Liver (tissue), 9 donors: ENCODE measurements around the gene USP49. TPM values are rescaled to one million over a fixed set of nuclear protein-coding genes. Genes with fewer than 3 reads are reported as not detected.
A peak's percentile ranks its signal among the peaks of the same experiment; 100 is the strongest.

Experiments
- DNase-seq: peaks from one replicate; pipeline ENCODE4 v3.0.0-alpha.2; 2017; ENCODE audit warnings: low spot score
- H3K27ac ChIP-seq, 2 donors: one replicate each; pipeline ENCODE4 v1.7.0; 2013; ENCODE audit warnings: inconsistent platforms in 2 of 2, low read length in 2 of 2, control low read depth in 1 of 2, low read depth in 1 of 2, mild to moderate bottlenecking in 1 of 2
- H3K27me3 ChIP-seq, 4 donors: one replicate each; pipeline versions ENCODE4 v1.6.1 to v1.7.0; 2013; ENCODE audit warnings: low read length in 3 of 4, inconsistent platforms in 1 of 4, mild to moderate bottlenecking in 1 of 4, moderate library complexity in 1 of 4; ENCODE audit not compliant: control insufficient read depth in 4 of 4, insufficient read depth in 4 of 4
- H3K36me3 ChIP-seq, 4 donors: one replicate each; pipeline versions ENCODE4 v1.6.1 to v1.7.0; 2013; ENCODE audit warnings: low read length in 3 of 4, mild to moderate bottlenecking in 3 of 4, low read depth in 1 of 4, moderate library complexity in 1 of 4; ENCODE audit not compliant: control insufficient read depth in 4 of 4, insufficient read depth in 3 of 4
- H3K4me1 ChIP-seq, 4 donors: one replicate each; pipeline versions ENCODE4 v1.6.1 to v1.7.0; 2013; ENCODE audit warnings: low read length in 3 of 4, mild to moderate bottlenecking in 3 of 4, moderate library complexity in 1 of 4; ENCODE audit not compliant: control insufficient read depth in 4 of 4, insufficient read depth in 4 of 4
- H3K4me3 ChIP-seq, 3 donors: one replicate each; pipeline versions ENCODE4 v1.6.1 to v1.7.0; 2013; ENCODE audit warnings: low read length in 3 of 3, control low read depth in 1 of 3, low read depth in 1 of 3, mild to moderate bottlenecking in 1 of 3
- H3K9ac ChIP-seq, 2 donors: one replicate each; pipeline ENCODE4 v1.7.0; 2013; ENCODE audit warnings: low read length in 2 of 2, mild to moderate bottlenecking in 2 of 2, moderate library complexity in 2 of 2, control low read depth in 1 of 2, low read depth in 1 of 2
- H3K9me3 ChIP-seq, 4 donors: one replicate each; pipeline versions ENCODE4 v1.6.1 to v1.7.0; 2013; ENCODE audit warnings: low read length in 3 of 4; ENCODE audit not compliant: control insufficient read depth in 4 of 4
- ATF3 ChIP-seq: IDR thresholded peaks from 2 replicates; pipeline ENCODE4 v1.6.1; 2016; ENCODE audit warnings: antibody characterized with exemption
- CTCF ChIP-seq: fragments of 150-350 bp; IDR thresholded peaks from 2 replicates; pipeline ENCODE4 v1.5.1; 2017; ENCODE audit warnings: improper control_type of control experiment, low read depth, low read length; ENCODE audit not compliant: missing input control
- EGR1 ChIP-seq, 2 donors: IDR thresholded peaks; 2 replicates each; pipeline ENCODE4 v1.6.1; 2016 to 2018; ENCODE audit warnings: antibody characterized with exemption in 2 of 2, low read depth in 2 of 2
- FOXA1 ChIP-seq: IDR thresholded peaks from 2 replicates; pipeline ENCODE4 v1.6.1; 2016; ENCODE audit warnings: antibody characterized with exemption
- FOXA2 ChIP-seq: IDR thresholded peaks from 2 replicates; pipeline ENCODE4 v1.6.1; 2016; ENCODE audit warnings: antibody characterized with exemption
- GABPA ChIP-seq, 2 donors: IDR thresholded peaks in 1 of 2; conservative IDR thresholded peaks in 1 of 2; 2 replicates each; pipeline ENCODE4 v1.6.1; 2016; ENCODE audit warnings: antibody characterized with exemption in 2 of 2, mild to moderate bottlenecking in 1 of 2, moderate library complexity in 1 of 2
- HNF4A ChIP-seq, 2 donors: conservative IDR thresholded peaks; 2 replicates each; pipeline ENCODE4 v1.6.1; 2016; ENCODE audit warnings: antibody characterized with exemption in 2 of 2, mild to moderate bottlenecking in 2 of 2
- HNF4G ChIP-seq: IDR thresholded peaks from 2 replicates; pipeline ENCODE4 v1.6.1; 2016; ENCODE audit warnings: antibody characterized with exemption
- JUND ChIP-seq, 2 donors: IDR thresholded peaks; 2 replicates each; pipeline ENCODE4 v1.6.1; 2016; ENCODE audit warnings: antibody characterized with exemption in 2 of 2
- MAX ChIP-seq: IDR thresholded peaks from 2 replicates; pipeline ENCODE4 v1.6.1; 2016; ENCODE audit warnings: antibody characterized with exemption
- REST ChIP-seq: IDR thresholded peaks from 2 replicates; pipeline ENCODE4 v1.6.1; 2016; ENCODE audit warnings: antibody characterized with exemption, mild to moderate bottlenecking
- RXRA ChIP-seq, 2 donors: IDR thresholded peaks; 2 replicates each; pipeline ENCODE4 v1.6.1; 2017 to 2018; ENCODE audit warnings: antibody characterized with exemption in 2 of 2, mild to moderate bottlenecking in 1 of 2
- TAF1 ChIP-seq: conservative IDR thresholded peaks from 2 replicates; pipeline ENCODE4 v1.6.1; 2016; ENCODE audit warnings: antibody characterized with exemption, mild to moderate bottlenecking
- YY1 ChIP-seq: IDR thresholded peaks from 2 replicates; pipeline ENCODE4 v1.6.1; 2016; ENCODE audit warnings: antibody characterized with exemption, mild to moderate bottlenecking
- ZBTB33 ChIP-seq: IDR thresholded peaks from 2 replicates; pipeline ENCODE4 v1.6.1; 2016; ENCODE audit warnings: antibody characterized with exemption
- WGBS: extraction: QIAGEN DNeasy Blood & Tissue Kit; methylation state at CpG from one replicate; pipeline ENCODE4 v1.1.7; 2013; 5-methylcytosine and 5-hydroxymethylcytosine counted together
- polyA plus RNA-seq, 2 donors: library from polyadenylated mRNA; stranded (reverse) in 1 of 2; unstranded in 1 of 2; fragments of 200-250 nt in 1 of 2; fragments of >200 nt in 1 of 2; fragmentation: Nextera tagmentation in 1 of 2; extraction: Ambion mirVana in 1 of 2; gene quantifications; one replicate each; pipeline versions ENCODE4 v1.2.1 to v1.2.3, GENCODE V29; 2013 to 2015
- total RNA-seq, 2 donors: library from RNA; depleted of rRNA; stranded (reverse); fragments of >200 nt; gene quantifications; one replicate each; pipeline ENCODE4 v1.2.3, GENCODE V29; 2014
- donor health status: healthy.
- donor health status: healthy.
- donor health status: healthy.
- donor health status: healthy.
- donor health status: healthy.

USP49 gene
- total and polyA plus RNA-seq, 4 donors = 0.33 to 3.4 (median 1.1) TPM

GRCh38 chr6:41779336-41779735 lies 115.8 kb downstream of the USP49 start (continued):
- TF ChIP-seq JUND (IDR thresholded peaks at IDR 0.05) = no peak

- H3K4me1 ChIP-seq = peaks cover 2 to 21% (median 18%) of the 10 kb centered on the region in 4 donors
- no peak overlapping the region for H3K9ac ChIP-seq
- no peaks in the 10 kb centered on the region for H3K27me3 ChIP-seq
- peak overlapping the region in 2 of 3 donors; percentile 81 to 82 for H3K4me3 ChIP-seq
- WGBS = 51% methylated on average over 6 of the region's 6 CpGs
- no peaks in the 10 kb centered on the region for H3K9me3 ChIP-seq
- peaks cover 0 to 14% (median 10%) of the 10 kb centered on the region in 4 donors for H3K36me3 ChIP-seq
- H3K27ac ChIP-seq = no peak overlapping the region
- TF ChIP-seq FOXA1 (no peak), GABPA (IDR thresholded peaks at IDR 0.05 in 1 of 2, conservative IDR thresholded peaks at IDR 0.05 in 1 of 2) (no peak), RXRA (IDR thresholded peaks at IDR 0.05) (no peak), YY1 (no peak), CTCF (no peak), REST (no peak), MAX (no peak), TAF1 (no peak), ATF3 (no peak), HNF4G (no peak), EGR1 (IDR thresholded peaks at IDR 0.05; ENCODE audit: low read depth in 2 of 2) (no peak), ZBTB33 (no peak), FOXA2 (no peak), HNF4A (conservative IDR thresholded peaks at IDR 0.05) (no peak)
- no peak for DNase-seq
Measured at GRCh38 chr6:41778895-41779294, 116.3 kb downstream of the USP49 start.
